HEK293 (cell line): ENCODE results near the gene VPS13C.

ENCODE experiments used
- CTCF ChIA-PET: fragments of 350-600 bp; formaldehyde crosslinking; extraction: SDS; loops from one replicate; lab custom pipeline; 2021; ENCODE audit warnings: antibody characterized with exemption; lab: Yijun Ruan, JAX
- POLR2A ChIA-PET: fragments of 300-600 bp; formaldehyde crosslinking; extraction: SDS; loops from one replicate; lab custom pipeline; 2020; ENCODE audit warnings: antibody characterized with exemption, inconsistent platforms; lab: Yijun Ruan, JAX
- H3K27ac ChIP-seq: fragments of 200-500 bp; sonication (Bioruptor generic); 2 replicates; pipeline ENCODE4 v1.5.1; 2014; ENCODE audit warnings: low read depth, low read length, control low read depth, inconsistent platforms; ENCODE audit errors: extremely low read depth
- H3K36me3 ChIP-seq, 2 experiments: fragments of 200-500 bp in 1 of 2; sonication (Bioruptor generic) in 1 of 2; 1 replicate in 1 of 2; 2 replicates in 1 of 2; pipeline ENCODE4 v1.5.1; 2014 to 2017; ENCODE audit warnings: inconsistent platforms in 2 of 2, low read length in 2 of 2; ENCODE audit not compliant: control insufficient read depth in 2 of 2, insufficient read depth in 1 of 2
- H3K4me1 ChIP-seq: fragments of 200-500 bp; sonication (Bioruptor generic); 2 replicates; pipeline ENCODE4 v1.5.1; 2014; ENCODE audit warnings: mild to moderate bottlenecking, low read length, inconsistent platforms; ENCODE audit not compliant: control insufficient read depth, insufficient read depth
- H3K4me3 ChIP-seq: 2 replicates; pipeline ENCODE4 v1.5.1; 2011; ENCODE audit warnings: low read depth, mild to moderate bottlenecking, control low read depth, low read length, moderate library complexity
- H3K9me3 ChIP-seq: fragments of 200-500 bp; sonication (Bioruptor generic); 2 replicates; pipeline ENCODE4 v1.5.1; 2014; ENCODE audit warnings: low read depth, low read length, inconsistent platforms; ENCODE audit not compliant: control insufficient read depth, insufficient read depth
- BCL6B ChIP-seq: fragments of 450-650 bp; formaldehyde crosslinking; IDR thresholded peaks from 2 replicates; pipeline ENCODE4 v1.5.1; 2017; ENCODE audit warnings: missing biosample characterization, missing genetic modification characterization
- GLI4 ChIP-seq: fragments of 450-650 bp; formaldehyde crosslinking; IDR thresholded peaks from 2 replicates; pipeline ENCODE4 v1.5.1; 2016; ENCODE audit warnings: missing biosample characterization, missing genetic modification characterization
- KLF16 ChIP-seq: fragments of 450-650 bp; formaldehyde crosslinking; IDR thresholded peaks from 2 replicates; pipeline ENCODE4 v1.5.1; 2017; ENCODE audit warnings: missing biosample characterization, missing genetic modification characterization
- KLF7 ChIP-seq: fragments of 450-650 bp; formaldehyde crosslinking; IDR thresholded peaks from 2 replicates; pipeline ENCODE4 v1.5.1; 2016; ENCODE audit warnings: missing biosample characterization, missing genetic modification characterization, borderline replicate concordance
- SETDB1 ChIP-seq: IDR thresholded peaks from one replicate; pipeline ENCODE4 v1.6.1; 2017; ENCODE audit warnings: mild to moderate bottlenecking, low read length, moderate library complexity, mixed read lengths; ENCODE audit not compliant: insufficient read length
- SP3 ChIP-seq: fragments of 450-650 bp; formaldehyde crosslinking; IDR thresholded peaks from 2 replicates; pipeline ENCODE4 v1.5.1; 2016; ENCODE audit warnings: missing biosample characterization, missing genetic modification characterization
- TCF7L2 ChIP-seq: IDR thresholded peaks from 2 replicates; pipeline ENCODE4 v1.6.1; 2011; ENCODE audit warnings: low read depth, mild to moderate bottlenecking, inconsistent platforms, low read length, moderate library complexity, borderline replicate concordance
- WT1 ChIP-seq: fragments of 450-650 bp; formaldehyde crosslinking; IDR thresholded peaks from 2 replicates; pipeline ENCODE4 v1.5.1; 2016; ENCODE audit warnings: missing biosample characterization, missing genetic modification characterization
- ZNF112 ChIP-seq: fragments of 450-650 bp; formaldehyde crosslinking; IDR thresholded peaks from 2 replicates; pipeline ENCODE4 v1.5.0; 2017; ENCODE audit warnings: missing biosample characterization, missing genetic modification characterization
- ZNF174 ChIP-seq: fragments of 450-650 bp; formaldehyde crosslinking; IDR thresholded peaks from 2 replicates; pipeline ENCODE4 v1.5.0; 2017; ENCODE audit warnings: missing biosample characterization, mild to moderate bottlenecking, missing genetic modification characterization
- ZNF175 ChIP-seq: fragments of 450-650 bp; formaldehyde crosslinking; IDR thresholded peaks from 2 replicates; pipeline ENCODE4 v1.5.1; 2016; ENCODE audit warnings: missing biosample characterization, missing genetic modification characterization
- ZNF341 ChIP-seq: fragments of 450-650 bp; formaldehyde crosslinking; IDR thresholded peaks from 2 replicates; pipeline ENCODE4; 2016; ENCODE audit warnings: low read depth, missing biosample characterization, missing genetic modification characterization
- ZNF37A ChIP-seq: fragments of 450-650 bp; IDR thresholded peaks from 2 replicates; pipeline ENCODE4 v1.5.1; 2018; ENCODE audit warnings: missing biosample characterization, missing genetic modification characterization
- ZNF404 ChIP-seq: fragments of 450-650 bp; formaldehyde crosslinking; IDR thresholded peaks from 2 replicates; pipeline ENCODE4 v1.5.1; 2017; ENCODE audit warnings: missing biosample characterization, missing genetic modification characterization
- ZNF426 ChIP-seq: fragments of 450-650 bp; formaldehyde crosslinking; IDR thresholded peaks from 2 replicates; pipeline ENCODE4 v1.5.1; 2017; ENCODE audit warnings: missing biosample characterization, missing genetic modification characterization, mild to moderate bottlenecking, inconsistent platforms, moderate library complexity
- ZNF560 ChIP-seq: fragments of 450-650 bp; formaldehyde crosslinking; IDR thresholded peaks from 2 replicates; pipeline ENCODE4 v1.5.1; 2017; ENCODE audit warnings: missing biosample characterization, missing genetic modification characterization, borderline replicate concordance
- ZNF626 ChIP-seq: fragments of 450-650 bp; sonication (Bioruptor Pico); formaldehyde crosslinking; IDR thresholded peaks from 2 replicates; pipeline ENCODE4 v1.5.1; 2018; ENCODE audit warnings: missing biosample characterization, missing genetic modification characterization, inconsistent platforms
- ZNF670 ChIP-seq: fragments of 450-650 bp; formaldehyde crosslinking; IDR thresholded peaks from 2 replicates; pipeline ENCODE4 v1.5.1; 2016; ENCODE audit warnings: missing biosample characterization, missing genetic modification characterization, low read depth
- ZNF777 ChIP-seq: fragments of 450-650 bp; formaldehyde crosslinking; IDR thresholded peaks from 2 replicates; pipeline ENCODE4 v1.5.1; 2017; ENCODE audit warnings: missing biosample characterization, missing genetic modification characterization, borderline replicate concordance
- TF ChIP-seq, protein P1 (sequence below): IDR thresholded peaks from 2 replicates; pipeline ENCODE4 v1.6.1; 2011; ENCODE audit warnings: mild to moderate bottlenecking, low read depth, low read length, borderline replicate concordance
- TF ChIP-seq, protein P2 (sequence below): fragments of 450-650 bp; formaldehyde crosslinking; IDR thresholded peaks from 2 replicates; pipeline ENCODE4 v1.5.1; 2016; ENCODE audit warnings: missing biosample characterization, missing genetic modification characterization
- TF ChIP-seq, protein P3 (sequence below): fragments of 450-650 bp; formaldehyde crosslinking; IDR thresholded peaks from 2 replicates; pipeline ENCODE4 v1.5.1; 2016; ENCODE audit warnings: missing biosample characterization, missing genetic modification characterization

The VPS13C gene

DNA sequence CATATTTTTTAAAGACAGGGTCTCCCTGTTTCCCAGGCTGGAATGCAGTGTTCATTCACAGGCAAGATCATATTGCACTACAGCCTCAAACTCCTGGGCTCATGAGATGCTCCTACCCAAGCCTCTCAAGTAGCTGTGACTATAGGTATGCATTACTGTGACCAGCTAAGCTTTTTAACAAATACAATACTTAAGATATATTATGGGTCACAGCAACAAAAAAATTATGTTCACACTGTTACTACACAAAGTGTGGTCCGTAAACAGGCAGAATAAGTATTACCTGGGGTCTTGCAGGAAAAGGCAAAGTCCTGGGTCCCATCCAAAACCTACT, 152.5 kb downstream of the VPS13C start (continued):
- TF ChIP-seq ZNF626, result no peak
- no peak for TF ChIP-seq KLF7 (tag by site-specific recombination)
- no peak for TF ChIP-seq ZNF777 (tag by site-specific recombination)
- no peak for TF ChIP-seq ZNF560 (tag by site-specific recombination)

GRCh38 chr15:61906961-61907752, 153.1 kb downstream of the VPS13C start:
- H3K4me3 ChIP-seq, result no peak overlapping the region
- TF ChIP-seq ZNF175 (tag by site-specific recombination), result no peak
- TF ChIP-seq ZNF777 (tag by site-specific recombination), result no peak
- no peak for TF ChIP-seq SP3 (tag by site-specific recombination)
- no peaks in the 10 kb centered on the region for H3K9me3 ChIP-seq
- H3K36me3 ChIP-seq, result peaks cover 0 to 22% of the 10 kb centered on the region in 2 experiments; a peak in 2 of 3 replicates
- ChIA-PET POLR2A (no interaction called here), CTCF (no interaction called here)
- H3K4me1 ChIP-seq, result no peaks in the 10 kb centered on the region
- H3K27ac ChIP-seq, result no peak overlapping the region

- Histone ChIP-seq H3K4me3 (no peak overlapping the region), H3K4me1 (no peaks in the 10 kb centered on the region), H3K9me3 (no peaks in the 10 kb centered on the region), H3K27ac (no peak overlapping the region), H3K36me3 (peaks cover 0 to 11% of the 10 kb centered on the region in 2 experiments; a peak in 1 of 3 replicates)
- POLR2A ChIA-PET, result no interaction called here
- TF ChIP-seq, protein P1, sequence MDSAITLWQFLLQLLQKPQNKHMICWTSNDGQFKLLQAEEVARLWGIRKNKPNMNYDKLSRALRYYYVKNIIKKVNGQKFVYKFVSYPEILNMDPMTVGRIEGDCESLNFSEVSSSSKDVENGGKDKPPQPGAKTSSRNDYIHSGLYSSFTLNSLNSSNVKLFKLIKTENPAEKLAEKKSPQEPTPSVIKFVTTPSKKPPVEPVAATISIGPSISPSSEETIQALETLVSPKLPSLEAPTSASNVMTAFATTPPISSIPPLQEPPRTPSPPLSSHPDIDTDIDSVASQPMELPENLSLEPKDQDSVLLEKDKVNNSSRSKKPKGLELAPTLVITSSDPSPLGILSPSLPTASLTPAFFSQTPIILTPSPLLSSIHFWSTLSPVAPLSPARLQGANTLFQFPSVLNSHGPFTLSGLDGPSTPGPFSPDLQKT, result no peak
- TF ChIP-seq ZNF37A (no peak), SETDB1 (peak; percentile 90), WT1 (no peak), BCL6B (tag by site-specific recombination) (no peak), KLF16 (tag by site-specific recombination) (no peak), ZNF404 (tag by site-specific recombination) (no peak)
- TF ChIP-seq, protein P2, sequence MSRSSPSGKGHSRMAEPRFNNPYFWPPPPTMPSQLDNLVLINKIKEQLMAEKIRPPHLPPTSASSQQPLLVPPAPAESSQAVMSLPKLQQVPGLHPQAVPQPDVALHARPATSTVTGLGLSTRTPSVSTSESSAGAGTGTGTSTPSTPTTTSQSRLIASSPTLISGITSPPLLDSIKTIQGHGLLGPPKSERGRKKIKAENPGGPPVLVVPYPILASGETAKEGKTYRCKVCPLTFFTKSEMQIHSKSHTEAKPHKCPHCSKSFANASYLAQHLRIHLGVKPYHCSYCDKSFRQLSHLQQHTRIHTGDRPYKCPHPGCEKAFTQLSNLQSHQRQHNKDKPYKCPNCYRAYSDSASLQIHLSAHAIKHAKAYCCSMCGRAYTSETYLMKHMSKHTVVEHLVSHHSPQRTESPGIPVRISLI (tag by site-specific recombination), result no peak
- TF ChIP-seq, protein P3, sequence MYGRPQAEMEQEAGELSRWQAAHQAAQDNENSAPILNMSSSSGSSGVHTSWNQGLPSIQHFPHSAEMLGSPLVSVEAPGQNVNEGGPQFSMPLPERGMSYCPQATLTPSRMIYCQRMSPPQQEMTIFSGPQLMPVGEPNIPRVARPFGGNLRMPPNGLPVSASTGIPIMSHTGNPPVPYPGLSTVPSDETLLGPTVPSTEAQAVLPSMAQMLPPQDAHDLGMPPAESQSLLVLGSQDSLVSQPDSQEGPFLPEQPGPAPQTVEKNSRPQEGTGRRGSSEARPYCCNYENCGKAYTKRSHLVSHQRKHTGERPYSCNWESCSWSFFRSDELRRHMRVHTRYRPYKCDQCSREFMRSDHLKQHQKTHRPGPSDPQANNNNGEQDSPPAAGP, result no peak
- TF ChIP-seq, all 188 proteins: peak for 1
- CTCF ChIA-PET, result interaction anchor here (0.5 kb wide), 1 partner anchor 150 kb away, joined by 4 read pairs; no protein-coding TSS in a partner anchor
Measured at GRCh38 chr15:61893146-61893545, 167.1 kb downstream of the VPS13C start.

DNA sequence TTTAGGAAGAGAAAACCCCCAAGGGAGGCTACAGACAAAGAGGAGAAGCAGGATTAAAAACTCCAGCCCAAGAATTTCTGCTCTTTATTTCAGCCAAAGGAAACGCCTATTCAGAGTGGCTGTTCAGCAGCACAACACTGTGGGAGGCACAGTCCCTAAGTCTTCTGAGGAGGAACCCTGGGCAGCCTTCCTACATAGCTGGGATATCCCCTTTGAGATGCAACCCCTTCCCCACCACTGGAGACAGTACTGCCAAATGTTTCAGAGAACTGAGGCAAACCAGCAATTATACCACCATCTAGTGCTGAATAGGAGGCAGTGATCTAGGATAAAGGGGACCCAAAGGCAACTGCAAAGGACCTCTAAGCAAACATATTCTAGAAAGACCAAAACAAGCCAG, 168.1 kb downstream of the VPS13C start:
- Histone ChIP-seq H3K4me3 (no peak overlapping the region), H3K4me1 (no peaks in the 10 kb centered on the region), H3K36me3 (peaks cover 0 to 11% of the 10 kb centered on the region in 2 experiments; a peak in 1 of 3 replicates), H3K9me3 (no peaks in the 10 kb centered on the region), H3K27ac (no peak overlapping the region)
- CTCF ChIA-PET, result no interaction called here
- POLR2A ChIA-PET, result no interaction called here
- no peak for TF ChIP-seq ZNF341 (tag by site-specific recombination)
- no peak for TF ChIP-seq ZNF112 (tag by site-specific recombination)
- TF ChIP-seq ZNF174 (tag by site-specific recombination), result no peak
- no peak for TF ChIP-seq ZNF175 (tag by site-specific recombination)
- no peak for TF ChIP-seq TCF7L2
- no peak for TF ChIP-seq ZNF670 (tag by site-specific recombination)
- TF ChIP-seq GLI4 (tag by site-specific recombination), result no peak
- TF ChIP-seq, protein P1, result no peak
- TF ChIP-seq ZNF426 (tag by site-specific recombination), result no peak
